Fibroblast of lung (primary cell): Measurements from ENCODE around the gene RNASE1.

ENCODE experiments used
- EZH2 ChIP-seq: IDR thresholded peaks from 2 replicates; pipeline ENCODE4 v1.5.1; 2012; ENCODE audit warnings: low read length, control low read depth, mild to moderate bottlenecking; ENCODE audit errors: missing control alignments
- TF ChIP-seq, protein P1 (sequence below), 2 donors: IDR thresholded peaks in 1 of 2; conservative IDR thresholded peaks in 1 of 2; 1 replicate in 1 of 2; 2 replicates in 1 of 2; pipeline ENCODE4 v1.5.1; 2011 to 2012; ENCODE audit warnings: low read length in 2 of 2, control low read depth in 1 of 2, inconsistent platforms in 1 of 2, low read depth in 1 of 2, mild to moderate bottlenecking in 1 of 2

DNA sequence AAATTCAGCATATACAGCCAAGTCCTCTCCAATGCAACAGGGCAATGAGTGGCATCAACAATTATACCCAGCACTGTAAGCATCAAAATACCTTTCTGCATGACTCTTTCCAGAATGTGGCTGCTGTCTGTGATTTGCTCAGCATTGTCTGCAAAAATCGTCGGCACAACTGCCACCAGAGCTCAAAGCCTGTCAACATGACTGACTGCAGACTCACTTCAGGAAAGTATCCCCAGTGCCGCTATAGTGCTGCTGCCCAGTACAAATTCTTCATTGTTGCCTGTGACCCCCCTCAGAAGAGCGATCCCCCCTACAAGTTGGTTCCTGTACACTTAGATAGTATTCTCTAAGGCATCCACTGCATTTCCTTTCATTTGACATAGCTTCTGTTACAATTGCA lies 20.8 kb downstream of the RNASE1 start:
- TF ChIP-seq, protein P1, sequence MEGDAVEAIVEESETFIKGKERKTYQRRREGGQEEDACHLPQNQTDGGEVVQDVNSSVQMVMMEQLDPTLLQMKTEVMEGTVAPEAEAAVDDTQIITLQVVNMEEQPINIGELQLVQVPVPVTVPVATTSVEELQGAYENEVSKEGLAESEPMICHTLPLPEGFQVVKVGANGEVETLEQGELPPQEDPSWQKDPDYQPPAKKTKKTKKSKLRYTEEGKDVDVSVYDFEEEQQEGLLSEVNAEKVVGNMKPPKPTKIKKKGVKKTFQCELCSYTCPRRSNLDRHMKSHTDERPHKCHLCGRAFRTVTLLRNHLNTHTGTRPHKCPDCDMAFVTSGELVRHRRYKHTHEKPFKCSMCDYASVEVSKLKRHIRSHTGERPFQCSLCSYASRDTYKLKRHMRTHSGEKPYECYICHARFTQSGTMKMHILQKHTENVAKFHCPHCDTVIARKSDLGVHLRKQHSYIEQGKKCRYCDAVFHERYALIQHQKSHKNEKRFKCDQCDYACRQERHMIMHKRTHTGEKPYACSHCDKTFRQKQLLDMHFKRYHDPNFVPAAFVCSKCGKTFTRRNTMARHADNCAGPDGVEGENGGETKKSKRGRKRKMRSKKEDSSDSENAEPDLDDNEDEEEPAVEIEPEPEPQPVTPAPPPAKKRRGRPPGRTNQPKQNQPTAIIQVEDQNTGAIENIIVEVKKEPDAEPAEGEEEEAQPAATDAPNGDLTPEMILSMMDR (conservative IDR thresholded peaks at IDR 0.05 in 1 of 2, IDR thresholded peaks at IDR 0.05 in 1 of 2; ENCODE audit: low read depth in 1 of 2, low read length in 2 of 2): no peak
- TF ChIP-seq EZH2: no peak
